ENCODE results near the gene HNRNPF.

- no peak for TF ChIP-seq CTCF (IDR thresholded peaks at IDR 0.05)
- no peak for TF ChIP-seq POLR2A (IDR thresholded peaks at IDR 0.05; ENCODE audit: low read length)
Observed at GRCh38 chr10:43369921-43370320, 39.1 kb downstream of the HNRNPF start.

Data from A549 (cell line).